GM23248 (cell line): Measurements from ENCODE around the gene MEF2A. TPM values are rescaled to one million over a fixed set of nuclear protein-coding genes. Genes with fewer than 3 reads are reported as not detected.

Experiments used
- DNase-seq: peaks from one replicate; pipeline ENCODE4 v3.0.0-alpha.2; 2015
- H2AFZ ChIP-seq: fragments of 200-600 bp; sonication (generic); 2 replicates; pipeline ENCODE4 v1.6.1; 2016; ENCODE audit warnings: antibody characterized with exemption
- H3F3A ChIP-seq: fragments of 200-600 bp; sonication (generic); 2 replicates; pipeline ENCODE4 v1.6.1; 2016; ENCODE audit warnings: mild to moderate bottlenecking, antibody characterized with exemption, mixed run types; ENCODE audit not compliant: insufficient read depth
- H3K27ac ChIP-seq: fragments of 200-600 bp; sonication (generic); 2 replicates; pipeline ENCODE4 v1.5.1; 2016; ENCODE audit warnings: mild to moderate bottlenecking
- H3K27me3 ChIP-seq: fragments of 200-600 bp; sonication (generic); replicated peaks from 2 replicates; pipeline ENCODE4 v1.6.1; 2016; ENCODE audit warnings: mild to moderate bottlenecking; ENCODE audit not compliant: insufficient read depth
- H3K36me3 ChIP-seq: fragments of 200-600 bp; sonication (generic); 2 replicates; pipeline ENCODE4 v1.6.1; 2016; ENCODE audit warnings: low read depth, mild to moderate bottlenecking
- H3K4me1 ChIP-seq: fragments of 200-600 bp; sonication (generic); 2 replicates; pipeline ENCODE4 v1.6.1; 2016; ENCODE audit warnings: mild to moderate bottlenecking; ENCODE audit not compliant: insufficient read depth
- H3K4me2 ChIP-seq: fragments of 200-600 bp; sonication (generic); one replicate; pipeline ENCODE4 v1.6.1; 2016; ENCODE audit warnings: mild to moderate bottlenecking; ENCODE audit not compliant: unreplicated experiment
- H3K4me3 ChIP-seq: fragments of 200-600 bp; sonication (generic); 2 replicates; pipeline ENCODE4 v1.5.1; 2016; ENCODE audit warnings: mild to moderate bottlenecking
- H3K79me2 ChIP-seq: fragments of 200-600 bp; sonication (generic); 2 replicates; pipeline ENCODE4 v1.6.1; 2016; ENCODE audit warnings: mild to moderate bottlenecking; ENCODE audit not compliant: insufficient read depth
- H3K9ac ChIP-seq: fragments of 200-600 bp; sonication (generic); 2 replicates; pipeline ENCODE4 v1.6.1; 2016; ENCODE audit warnings: mild to moderate bottlenecking
- H3K9me2 ChIP-seq: fragments of 200-600 bp; sonication (generic); 2 replicates; pipeline ENCODE4 v1.6.1; 2016; ENCODE audit warnings: mixed run types, mild to moderate bottlenecking, moderate library complexity; ENCODE audit not compliant: insufficient read depth
- H3K9me3 ChIP-seq: fragments of 200-600 bp; sonication (generic); one replicate; pipeline ENCODE4 v1.6.1; 2017; ENCODE audit warnings: low read depth
- H4K20me1 ChIP-seq: fragments of 200-600 bp; sonication (generic); 2 replicates; pipeline ENCODE4 v1.6.0; 2016; ENCODE audit not compliant: insufficient read depth
- EZH2 ChIP-seq: fragments of 200-600 bp; sonication (generic); IDR thresholded peaks from 2 replicates; pipeline ENCODE4 v1.6.1; 2018; ENCODE audit warnings: antibody characterized with exemption, mild to moderate bottlenecking; ENCODE audit not compliant: insufficient read depth, poor library complexity, severe bottlenecking
- EZH2phosphoT487 ChIP-seq: fragments of 200-600 bp; sonication (generic); IDR thresholded peaks from 2 replicates; pipeline ENCODE4 v1.6.1; 2018; ENCODE audit warnings: antibody characterized with exemption, moderate library complexity, mild to moderate bottlenecking, low read depth; ENCODE audit not compliant: insufficient read depth
- WGBS, 2 experiments: methylation state at CpG; one replicate each; pipeline ENCODE4 v1.1.6; 2015 to 2017; ENCODE audit warnings: low lambda C conversion rate in 2 of 2, low coverage in 1 of 2; ENCODE audit errors: missing lambda C conversion rate in 2 of 2; 5-methylcytosine and 5-hydroxymethylcytosine counted together
- in situ Hi-C: fragments of 300-500 bp; cut with MboI; formaldehyde crosslinking; loops from 2 replicates; pipeline ENCODE4 v1.15.0; 2020
- polyA plus RNA-seq: library from polyadenylated mRNA; unstranded; fragments of >200 nt; fragmentation: Nextera tagmentation; extraction: Ambion mirVana; gene quantifications from 2 replicates; pipeline ENCODE4 v1.2.1, GENCODE V29; 2016
- total RNA-seq: library from RNA; depleted of rRNA; stranded (reverse); fragments of >200 nt; shearing (Covaris generic); gene quantifications from 2 replicates; pipeline ENCODE4 v1.2.3, GENCODE V29; 2014

Gene MEF2A
- total and polyA plus RNA-seq, 2 experiments from 2014 or later, result 24.3 to 37.8 TPM

GRCh38 chr15:99598296-99598695 lies 32.5 kb downstream of the MEF2A start:
- in situ Hi-C loops, result no loop called here
- no peak overlapping the region for H2AFZ ChIP-seq
- H3K9me3 ChIP-seq, result no peaks in the 10 kb centered on the region
- no peaks in the 10 kb centered on the region for H3K27me3 ChIP-seq
- H3K9ac ChIP-seq, result no peak overlapping the region
- H3K36me3 ChIP-seq, result peaks cover 9% of the 10 kb centered on the region
- H3F3A ChIP-seq, result no peaks in the 10 kb centered on the region; the same call in 1 of the 2 replicates
- H3K79me2 ChIP-seq, result peaks cover 98% of the 10 kb centered on the region
- no peak overlapping the region for H3K27ac ChIP-seq
- H4K20me1 ChIP-seq, result no peaks in the 10 kb centered on the region
- no peak for TF ChIP-seq EZH2
- no peak for TF ChIP-seq EZH2phosphoT487
- H3K9me2 ChIP-seq, result no peaks in the 10 kb centered on the region
- H3K4me2 ChIP-seq, result no peak overlapping the region
- 90 to 92% methylated on average over 3 of the region's 3 CpGs for WGBS, 2 experiments
- no peak overlapping the region for H3K4me3 ChIP-seq
- DNase-seq, result no peak
- no peaks in the 10 kb centered on the region for H3K4me1 ChIP-seq

DNA sequence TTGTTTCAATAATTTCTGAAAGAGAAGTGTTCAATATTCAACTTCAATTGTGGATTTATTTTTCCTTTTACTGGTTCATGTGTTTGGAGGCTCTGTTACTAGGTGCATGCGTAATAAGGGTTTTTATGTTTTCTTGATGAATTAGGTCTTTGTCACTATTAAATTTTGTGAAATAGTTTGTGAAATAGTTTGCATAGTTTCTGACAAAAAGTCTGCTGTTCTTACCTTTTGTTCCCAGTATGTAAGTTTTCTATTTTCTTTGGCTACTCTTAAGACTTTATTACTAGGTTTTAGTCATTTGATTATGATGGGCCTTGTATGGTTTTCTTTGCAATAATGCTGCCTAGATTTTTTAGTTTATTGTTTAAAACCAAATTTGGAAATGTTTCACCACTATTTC lies 38.0 kb downstream of the MEF2A start:
- no peaks in the 10 kb centered on the region for H3K27me3 ChIP-seq
- TF ChIP-seq EZH2, result no peak
- no peak for TF ChIP-seq EZH2phosphoT487
- no peak overlapping the region for H3K9ac ChIP-seq
- H3K9me3 ChIP-seq, result no peaks in the 10 kb centered on the region
- peaks cover 13% of the 10 kb centered on the region; the same call in 1 of the 2 replicates for H3F3A ChIP-seq
- H3K9me2 ChIP-seq, result no peaks in the 10 kb centered on the region
- H3K4me1 ChIP-seq, result peaks cover 12% of the 10 kb centered on the region; the same call in 1 of the 2 replicates
- no peak overlapping the region for H2AFZ ChIP-seq
- H3K27ac ChIP-seq, result no peak overlapping the region
- H3K36me3 ChIP-seq, result peaks cover 13% of the 10 kb centered on the region
- no peak overlapping the region for H3K4me3 ChIP-seq
- H4K20me1 ChIP-seq, result peaks cover 11% of the 10 kb centered on the region; the same call in 1 of the 2 replicates
- H3K79me2 ChIP-seq, result peaks cover 98% of the 10 kb centered on the region
- in situ Hi-C loops, result no loop called here
- no peak for DNase-seq
- 97 to 100% methylated on average over 1 of the region's 1 CpG for WGBS, 2 experiments
- H3K4me2 ChIP-seq, result no peak overlapping the region

- peaks cover 98% of the 10 kb centered on the region for H3K79me2 ChIP-seq
- DNase-seq, result no peak
- no peaks in the 10 kb centered on the region for H3K9me3 ChIP-seq
- no peak overlapping the region for H3K4me3 ChIP-seq
- in situ Hi-C loops, result no loop called here
- no peaks in the 10 kb centered on the region for H3K27me3 ChIP-seq
- H3F3A ChIP-seq, result peaks cover 13% of the 10 kb centered on the region; the same call in 1 of the 2 replicates
- H2AFZ ChIP-seq, result no peak overlapping the region
- no peak overlapping the region for H3K9ac ChIP-seq
- 0 out of 2 replicates have a peak overlapping the region, but pooled peaks have one; percentile 5 for H3K27ac ChIP-seq
- TF ChIP-seq EZH2phosphoT487 (no peak), EZH2 (no peak)
- no peak overlapping the region for H3K4me2 ChIP-seq
- H3K9me2 ChIP-seq, result no peaks in the 10 kb centered on the region
- H3K36me3 ChIP-seq, result peaks cover 13% of the 10 kb centered on the region
- WGBS, 2 experiments, result 84% methylated on average over 6 of the region's 6 CpGs
- peaks cover 11% of the 10 kb centered on the region; the same call in 1 of the 2 replicates for H4K20me1 ChIP-seq
- H3K4me1 ChIP-seq, result peaks cover 12% of the 10 kb centered on the region; the same call in 1 of the 2 replicates
Observed at GRCh38 chr15:99604865-99605264, 39.1 kb downstream of the MEF2A start.

DNA sequence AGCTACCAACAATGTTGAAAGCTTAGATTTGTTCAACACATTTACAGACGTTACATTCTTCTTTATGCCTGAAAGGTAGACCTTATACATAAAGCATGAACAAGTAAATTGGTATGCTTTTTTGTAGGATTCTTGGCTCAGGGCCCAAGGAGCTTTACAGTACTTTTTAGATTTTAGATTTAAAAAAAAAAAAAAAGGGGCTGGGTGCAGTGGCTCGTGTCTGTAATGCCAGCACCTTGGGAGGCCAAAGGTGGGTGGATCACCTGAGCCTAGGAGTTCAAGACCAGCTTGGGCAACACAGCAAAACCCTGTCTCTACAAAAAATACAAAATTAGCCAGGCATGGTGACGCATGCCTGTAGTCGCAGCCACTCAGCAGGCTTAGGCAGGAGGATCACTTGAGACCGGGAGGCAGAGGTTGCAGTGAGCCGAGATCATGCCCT lies 39.7 kb downstream of the MEF2A start:
- WGBS, 2 experiments, result 94 to 99% methylated on average over 6 of the region's 6 CpGs
- no peak for DNase-seq
- in situ Hi-C loops, result no loop called here
- H4K20me1 ChIP-seq, result peaks cover 11% of the 10 kb centered on the region; the same call in 1 of the 2 replicates
- H3F3A ChIP-seq, result peaks cover 13% of the 10 kb centered on the region; the same call in 1 of the 2 replicates
- H2AFZ ChIP-seq, result no peak overlapping the region
- H3K36me3 ChIP-seq, result peaks cover 8% of the 10 kb centered on the region
- peaks cover 12% of the 10 kb centered on the region; the same call in 1 of the 2 replicates for H3K4me1 ChIP-seq
- no peak overlapping the region for H3K4me3 ChIP-seq
- H3K9me3 ChIP-seq, result no peaks in the 10 kb centered on the region
- H3K9me2 ChIP-seq, result no peaks in the 10 kb centered on the region
- H3K27me3 ChIP-seq, result no peaks in the 10 kb centered on the region
- no peak for TF ChIP-seq EZH2
- no peak for TF ChIP-seq EZH2phosphoT487
- peaks cover 97% of the 10 kb centered on the region for H3K79me2 ChIP-seq
- H3K9ac ChIP-seq, result no peak overlapping the region
- no peak overlapping the region for H3K27ac ChIP-seq
- no peak overlapping the region for H3K4me2 ChIP-seq
